ENCODE data around the gene DHRS3. TPM values are rescaled to one million over a fixed set of nuclear protein-coding genes. Genes with fewer than 3 reads are reported as not detected.

DHRS3 gene
- total RNA-seq, 1 experiment from 2014 or later = 54.5 TPM

GRCh38 chr1:12634156-12634555, 16.1 kb upstream of the DHRS3 start:
- H3K4me3 Mint-ChIP-seq = no peak overlapping the region
- no peak overlapping the region for H3K9ac ChIP-seq (ENCODE audit: extremely low read depth, insufficient read length, low read length)
- no peak overlapping the region for H4K8ac ChIP-seq (replicated peaks; ENCODE audit: insufficient read length, low read depth, low read length)
- no peak for DNase-seq
- H3K4ac ChIP-seq (ENCODE audit: low read depth, low read length) = no peak overlapping the region
- H3K36me3 Mint-ChIP-seq (ENCODE audit: insufficient read depth in 1 of 3, low read depth in 3 of 3) = peaks cover 5 to 13% (median 7%) of the 10 kb centered on the region in 3 experiments
- H2BK20ac ChIP-seq (ENCODE audit: low read depth, low read length, poor library complexity, severe bottlenecking) = no peak overlapping the region
- no peaks in the 10 kb centered on the region for H3K27me3 ChIP-seq (ENCODE audit: insufficient read depth, low read length)
- H2AK5ac ChIP-seq (ENCODE audit: insufficient read length, low read length) = no peak overlapping the region
- no peak overlapping the region for H3T11ph ChIP-seq (ENCODE audit: low read length)
- no peak overlapping the region for H2BK5ac ChIP-seq (ENCODE audit: insufficient read length, low read length)
- peaks cover 1% of the 10 kb centered on the region for H3K9me3 ChIP-seq (ENCODE audit: control insufficient read depth, low read depth, low read length)
- no peaks in the 10 kb centered on the region for H3K79me1 ChIP-seq (ENCODE audit: insufficient read depth, low read depth, low read length, poor library complexity, severe bottlenecking)
- H2BK15ac ChIP-seq (ENCODE audit: low read depth, low read length) = no peak overlapping the region
- no peak overlapping the region for H3K14ac ChIP-seq (ENCODE audit: insufficient read depth, low read length)
- H2BK120ac ChIP-seq (ENCODE audit: low read depth, low read length, poor library complexity, severe bottlenecking) = no peak overlapping the region
- no peak overlapping the region for H3K23ac ChIP-seq (ENCODE audit: insufficient read length, low read depth, low read length)
- no peaks in the 10 kb centered on the region for H3K79me2 ChIP-seq (ENCODE audit: insufficient read depth, low read length)
- H2AFZ ChIP-seq (ENCODE audit: low read length) = no peak overlapping the region
- no peak overlapping the region for H3K56ac ChIP-seq (ENCODE audit: insufficient read length, low read depth, low read length)
- WGBS (ENCODE audit: extremely low coverage, insufficient read length, low lambda C conversion rate) = no CpG with 5 or more reads among the region's 8 CpGs
- no peak overlapping the region for H3K27ac ChIP-seq (ENCODE audit: insufficient read length, low read depth, low read length)
- no peaks in the 10 kb centered on the region; the same call in 1 of the 2 replicates for H3K27me3 Mint-ChIP-seq (ENCODE audit: low read depth)
- peak overlapping the region in 1 of 3 experiments; percentile 48; a peak in 3 of 7 replicates for H3K27ac Mint-ChIP-seq
- H3K4me2 ChIP-seq (ENCODE audit: insufficient read depth, insufficient read length, low read length) = no peak overlapping the region
- H3K23me2 ChIP-seq (ENCODE audit: insufficient read length, low read depth, low read length, poor library complexity, severe bottlenecking) = no peaks in the 10 kb centered on the region
- H3K4me1 ChIP-seq (ENCODE audit: insufficient read depth, low read length) = peaks cover 5% of the 10 kb centered on the region; the same call in 1 of the 2 replicates
- no peak overlapping the region for H3K18ac ChIP-seq (ENCODE audit: insufficient read length, low read depth, low read length)
- TF ChIP-seq, protein P1, sequence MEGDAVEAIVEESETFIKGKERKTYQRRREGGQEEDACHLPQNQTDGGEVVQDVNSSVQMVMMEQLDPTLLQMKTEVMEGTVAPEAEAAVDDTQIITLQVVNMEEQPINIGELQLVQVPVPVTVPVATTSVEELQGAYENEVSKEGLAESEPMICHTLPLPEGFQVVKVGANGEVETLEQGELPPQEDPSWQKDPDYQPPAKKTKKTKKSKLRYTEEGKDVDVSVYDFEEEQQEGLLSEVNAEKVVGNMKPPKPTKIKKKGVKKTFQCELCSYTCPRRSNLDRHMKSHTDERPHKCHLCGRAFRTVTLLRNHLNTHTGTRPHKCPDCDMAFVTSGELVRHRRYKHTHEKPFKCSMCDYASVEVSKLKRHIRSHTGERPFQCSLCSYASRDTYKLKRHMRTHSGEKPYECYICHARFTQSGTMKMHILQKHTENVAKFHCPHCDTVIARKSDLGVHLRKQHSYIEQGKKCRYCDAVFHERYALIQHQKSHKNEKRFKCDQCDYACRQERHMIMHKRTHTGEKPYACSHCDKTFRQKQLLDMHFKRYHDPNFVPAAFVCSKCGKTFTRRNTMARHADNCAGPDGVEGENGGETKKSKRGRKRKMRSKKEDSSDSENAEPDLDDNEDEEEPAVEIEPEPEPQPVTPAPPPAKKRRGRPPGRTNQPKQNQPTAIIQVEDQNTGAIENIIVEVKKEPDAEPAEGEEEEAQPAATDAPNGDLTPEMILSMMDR (conservative IDR thresholded peaks at IDR 0.05) = no peak
- no peaks in the 10 kb centered on the region for H4K20me1 ChIP-seq (ENCODE audit: control insufficient read depth, insufficient read depth, insufficient read length)
- no peak overlapping the region for H4K91ac ChIP-seq (ENCODE audit: insufficient read length, low read depth, low read length)
- H3K9me3 Mint-ChIP-seq = peaks cover 17 to 18% of the 10 kb centered on the region in 2 experiments
- H2BK12ac ChIP-seq (ENCODE audit: insufficient read length, low read depth, low read length) = no peak overlapping the region
- H4K5ac ChIP-seq (ENCODE audit: insufficient read length, low read depth, low read length) = no peak overlapping the region
- H3K4me1 Mint-ChIP-seq = peaks cover 54 to 55% of the 10 kb centered on the region in 2 experiments

Data from H9 (cell line).